Colonic mucosa (tissue), 4 donors: ENCODE measurements around the gene EFCAB13. TPM values are rescaled to one million over a fixed set of nuclear protein-coding genes. Genes with fewer than 3 reads are reported as not detected.

Experiments
- DNase-seq: peaks from one replicate; pipeline ENCODE4 v3.0.0-alpha.2; 2020
- H3K27ac ChIP-seq: fragments of 200-600 bp; one replicate; pipeline ENCODE4 v1.8.0; 2021
- H3K27me3 ChIP-seq: fragments of 200-600 bp; one replicate; pipeline ENCODE4 v1.8.0; 2021
- H3K36me3 ChIP-seq: fragments of 200-600 bp; one replicate; pipeline ENCODE4 v1.8.0; 2021
- H3K4me1 ChIP-seq: fragments of 200-600 bp; one replicate; pipeline ENCODE4 v1.8.0; 2021; ENCODE audit warnings: mild to moderate bottlenecking
- H3K4me3 ChIP-seq: fragments of 200-600 bp; one replicate; pipeline ENCODE4 v1.8.0; 2021
- H3K9ac ChIP-seq, 2 donors: one replicate each; pipeline ENCODE4 v1.7.0; 2013; ENCODE audit warnings: control low read depth in 2 of 2, low read depth in 2 of 2, low read length in 2 of 2
- H3K9me3 ChIP-seq: fragments of 200-600 bp; one replicate; pipeline ENCODE4 v1.8.0; 2021
- CTCF ChIP-seq: fragments of 200-600 bp; IDR thresholded peaks from one replicate; pipeline ENCODE4 v1.8.0; 2022; ENCODE audit warnings: antibody characterized with exemption, mild to moderate bottlenecking
- intact Hi-C: fragments of 100-400 bp; cut with DNase I; formaldehyde crosslinking; loops from one replicate; pipeline ENCODE4 v1.14.1; 2022
- total RNA-seq, 2 donors: library from RNA; stranded (reverse); fragmentation: NEBNext Ultra II Directional in 1 of 2; extraction: Animal tissue kit (Norgen Biotek cat#: 25700) in 1 of 2; gene quantifications; one replicate each; pipeline ENCODE4 v1.2.1, GENCODE V29; 2021
- donor health status: healthy.
- donor health status: DM: no; HTN: no; CAD: no.
- donor health status: DM: no; HTN: no; CAD: no.

The EFCAB13 gene
- total RNA-seq, 2 donors from 2014 or later = 2.6 to 3.2 TPM

GRCh38 chr17:47400333-47400732 is 76.6 kb downstream of the EFCAB13 start:
- Histone ChIP-seq H3K36me3 (no peaks in the 10 kb centered on the region), H3K9ac (no peak overlapping the region), H3K27me3 (no peaks in the 10 kb centered on the region), H3K27ac (no peak overlapping the region), H3K4me3 (no peak overlapping the region), H3K4me1 (no peaks in the 10 kb centered on the region), H3K9me3 (no peaks in the 10 kb centered on the region)
- TF ChIP-seq CTCF = no peak
- intact Hi-C loops = no loop called here
- no peak for DNase-seq

- Histone ChIP-seq H3K36me3 (no peaks in the 10 kb centered on the region), H3K4me3 (no peak overlapping the region), H3K9ac (no peak overlapping the region), H3K9me3 (no peaks in the 10 kb centered on the region), H3K27ac (no peak overlapping the region), H3K27me3 (no peaks in the 10 kb centered on the region), H3K4me1 (no peaks in the 10 kb centered on the region)
- no peak for DNase-seq
- TF ChIP-seq CTCF = no peak
- intact Hi-C loops = no loop called here
Measured at GRCh38 chr17:47401100-47401499, 77.3 kb downstream of the EFCAB13 start.

GRCh38 chr17:47404006-47404405 is 80.3 kb downstream of the EFCAB13 start:
- intact Hi-C loops = no loop called here
- no peak for TF ChIP-seq CTCF

GRCh38 chr17:47404875-47405274 is 81.1 kb downstream of the EFCAB13 start:
- no peaks in the 10 kb centered on the region for H3K36me3 ChIP-seq
- DNase-seq = no peak
- no peaks in the 10 kb centered on the region for H3K9me3 ChIP-seq
- H3K4me3 ChIP-seq = no peak overlapping the region
- no peaks in the 10 kb centered on the region for H3K27me3 ChIP-seq
- no peaks in the 10 kb centered on the region for H3K4me1 ChIP-seq
- H3K9ac ChIP-seq = no peak overlapping the region
- intact Hi-C loops = no loop called here
- TF ChIP-seq CTCF = no peak
- no peak overlapping the region for H3K27ac ChIP-seq

More at GRCh38 chr17:47404006-47404405, 80.3 kb downstream of the EFCAB13 start:
- Histone ChIP-seq H3K27ac (no peak overlapping the region), H3K9me3 (no peaks in the 10 kb centered on the region), H3K9ac (no peak overlapping the region), H3K4me1 (no peaks in the 10 kb centered on the region), H3K36me3 (no peaks in the 10 kb centered on the region), H3K27me3 (no peaks in the 10 kb centered on the region), H3K4me3 (no peak overlapping the region)
- DNase-seq = no peak

- H3K4me1 ChIP-seq = no peaks in the 10 kb centered on the region
- no peak for DNase-seq
- H3K27ac ChIP-seq = no peak overlapping the region
- no peaks in the 10 kb centered on the region for H3K36me3 ChIP-seq
- no peak for TF ChIP-seq CTCF
- no peaks in the 10 kb centered on the region for H3K27me3 ChIP-seq
- intact Hi-C loops = no loop called here
- no peaks in the 10 kb centered on the region for H3K9me3 ChIP-seq
- H3K4me3 ChIP-seq = no peak overlapping the region
- no peak overlapping the region for H3K9ac ChIP-seq
Measured at GRCh38 chr17:47413872-47414271, 90.1 kb downstream of the EFCAB13 start.

- no peak for DNase-seq
- H3K4me1 ChIP-seq = no peaks in the 10 kb centered on the region
- intact Hi-C loops = no loop called here
- no peak overlapping the region for H3K4me3 ChIP-seq
- TF ChIP-seq CTCF = no peak
- no peak overlapping the region for H3K27ac ChIP-seq
- no peaks in the 10 kb centered on the region for H3K36me3 ChIP-seq
- no peak overlapping the region for H3K9ac ChIP-seq
- H3K27me3 ChIP-seq = no peaks in the 10 kb centered on the region
- H3K9me3 ChIP-seq = no peaks in the 10 kb centered on the region
Measured at GRCh38 chr17:47414612-47415011, 90.9 kb downstream of the EFCAB13 start.
